Progenitor cell of endocrine pancreas (in vitro differentiated cells): ENCODE data around the gene SLC13A1. TPM values are rescaled to one million over a fixed set of nuclear protein-coding genes. Genes with fewer than 3 reads are reported as not detected.

Source experiments
- DNase-seq: peaks from one replicate; pipeline ENCODE4 v3.0.0; 2021; ENCODE audit warnings: low spot score; ENCODE audit not compliant: unreplicated experiment
- H3K27ac Mint-ChIP-seq: 2 replicates; pipeline ENCODE4 v1.8.0; 2021; ENCODE audit warnings: mild to moderate bottlenecking, moderate library complexity, mixed read lengths
- H3K27me3 Mint-ChIP-seq: 2 replicates; pipeline ENCODE4 v1.8.0; 2021; ENCODE audit warnings: mixed read lengths
- H3K36me3 Mint-ChIP-seq: 2 replicates; pipeline ENCODE4 v1.8.0; 2022; ENCODE audit warnings: mixed read lengths; ENCODE audit not compliant: insufficient read depth
- H3K4me1 Mint-ChIP-seq: 2 replicates; pipeline ENCODE4 v1.8.0; 2021; ENCODE audit warnings: low read depth, mixed read lengths
- H3K4me3 Mint-ChIP-seq: 2 replicates; pipeline ENCODE4 v1.8.0; 2021; ENCODE audit warnings: low read depth, mild to moderate bottlenecking, moderate library complexity, mixed read lengths
- H3K9me3 Mint-ChIP-seq: 2 replicates; pipeline ENCODE4 v1.8.0; 2021; ENCODE audit warnings: low read depth, mixed read lengths
- total RNA-seq: library from RNA; stranded (reverse); gene quantifications from 2 replicates; pipeline ENCODE4 v1.2.1, GENCODE V29; 2021
- TF ChIP-seq, protein P1 (sequence below): fragments of 200-600 bp; sonication (generic); IDR thresholded peaks from one replicate; pipeline ENCODE4 v1.5.0; 2021; ENCODE audit warnings: antibody characterized with exemption, mild to moderate bottlenecking; ENCODE audit not compliant: unreplicated experiment

Gene SLC13A1
- total RNA-seq, 1 donor from 2014 or later = not detected

DNA sequence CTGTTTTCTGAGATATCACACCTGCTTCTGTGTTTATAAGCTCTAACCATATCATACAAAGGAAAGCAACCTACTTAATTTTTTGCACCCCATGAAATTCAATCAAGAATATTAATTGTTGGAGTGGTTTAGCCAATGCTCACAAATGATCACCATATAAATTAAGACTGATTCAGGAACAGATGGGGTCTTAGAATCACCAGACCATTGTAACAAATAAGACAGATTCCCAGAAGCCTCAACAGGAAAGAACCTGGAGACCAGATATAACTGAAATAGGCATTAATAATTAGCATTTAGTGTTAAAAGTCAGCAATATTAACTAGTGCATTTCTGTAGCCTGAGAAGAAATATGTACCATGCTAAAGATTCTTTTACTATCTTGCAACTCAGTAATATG lies 73.6 kb downstream of the SLC13A1 start:
- Mint-ChIP-seq H3K36me3 (no peaks in the 10 kb centered on the region), H3K9me3 (no peaks in the 10 kb centered on the region), H3K4me1 (peaks cover 8% of the 10 kb centered on the region), H3K27me3 (no peaks in the 10 kb centered on the region), H3K27ac (no peak overlapping the region), H3K4me3 (no peak overlapping the region)
- no peak for DNase-seq
- TF ChIP-seq, protein P1, sequence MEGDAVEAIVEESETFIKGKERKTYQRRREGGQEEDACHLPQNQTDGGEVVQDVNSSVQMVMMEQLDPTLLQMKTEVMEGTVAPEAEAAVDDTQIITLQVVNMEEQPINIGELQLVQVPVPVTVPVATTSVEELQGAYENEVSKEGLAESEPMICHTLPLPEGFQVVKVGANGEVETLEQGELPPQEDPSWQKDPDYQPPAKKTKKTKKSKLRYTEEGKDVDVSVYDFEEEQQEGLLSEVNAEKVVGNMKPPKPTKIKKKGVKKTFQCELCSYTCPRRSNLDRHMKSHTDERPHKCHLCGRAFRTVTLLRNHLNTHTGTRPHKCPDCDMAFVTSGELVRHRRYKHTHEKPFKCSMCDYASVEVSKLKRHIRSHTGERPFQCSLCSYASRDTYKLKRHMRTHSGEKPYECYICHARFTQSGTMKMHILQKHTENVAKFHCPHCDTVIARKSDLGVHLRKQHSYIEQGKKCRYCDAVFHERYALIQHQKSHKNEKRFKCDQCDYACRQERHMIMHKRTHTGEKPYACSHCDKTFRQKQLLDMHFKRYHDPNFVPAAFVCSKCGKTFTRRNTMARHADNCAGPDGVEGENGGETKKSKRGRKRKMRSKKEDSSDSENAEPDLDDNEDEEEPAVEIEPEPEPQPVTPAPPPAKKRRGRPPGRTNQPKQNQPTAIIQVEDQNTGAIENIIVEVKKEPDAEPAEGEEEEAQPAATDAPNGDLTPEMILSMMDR = no peak

DNA sequence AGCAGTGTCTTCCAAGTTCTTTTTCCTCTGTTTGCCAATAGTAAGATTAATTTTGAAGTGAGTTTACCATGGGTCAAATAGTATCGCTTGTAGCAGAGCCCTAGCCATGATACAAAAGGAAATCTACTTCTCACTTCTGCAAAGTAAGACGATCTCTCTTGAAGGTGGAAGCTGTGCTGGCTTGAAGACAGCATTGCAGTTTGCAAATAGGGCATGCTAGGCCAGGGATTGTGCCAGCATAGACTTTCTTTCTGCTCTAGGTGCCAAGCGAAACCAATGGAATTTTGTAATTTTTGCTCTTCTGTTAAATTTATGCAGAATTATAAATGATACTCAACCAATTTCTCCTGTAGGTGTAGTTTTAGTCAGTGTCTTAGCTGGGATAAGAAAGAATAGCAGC lies 74.5 kb downstream of the SLC13A1 start:
- Mint-ChIP-seq H3K27ac (no peak overlapping the region), H3K27me3 (no peaks in the 10 kb centered on the region), H3K9me3 (no peaks in the 10 kb centered on the region), H3K4me1 (peaks cover 8% of the 10 kb centered on the region), H3K4me3 (no peak overlapping the region), H3K36me3 (no peaks in the 10 kb centered on the region)
- no peak for DNase-seq
- TF ChIP-seq, protein P1 = no peak

DNA sequence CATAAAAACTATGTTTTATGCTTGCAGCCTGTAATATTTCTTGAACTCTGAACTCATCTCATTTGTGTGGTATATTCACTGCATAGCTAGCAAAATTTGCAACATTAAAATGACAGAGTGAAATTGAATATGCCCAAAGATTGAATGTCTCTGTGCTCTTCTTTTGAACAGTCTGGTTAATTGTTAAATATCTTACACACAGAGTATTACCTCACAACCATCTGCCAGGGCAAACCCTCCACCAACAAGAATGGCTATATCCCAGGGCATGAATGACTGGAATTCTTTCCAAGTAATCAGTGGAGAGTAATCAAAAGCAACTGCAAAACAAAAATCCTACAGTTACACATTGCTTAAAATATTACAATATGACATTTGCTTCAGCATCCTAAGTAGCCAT lies 76.9 kb downstream of the SLC13A1 start:
- Mint-ChIP-seq H3K9me3 (no peaks in the 10 kb centered on the region), H3K27me3 (no peaks in the 10 kb centered on the region), H3K27ac (no peak overlapping the region), H3K36me3 (no peaks in the 10 kb centered on the region), H3K4me1 (no peaks in the 10 kb centered on the region), H3K4me3 (no peak overlapping the region)
- TF ChIP-seq, protein P1 = no peak
- DNase-seq = no peak

DNA sequence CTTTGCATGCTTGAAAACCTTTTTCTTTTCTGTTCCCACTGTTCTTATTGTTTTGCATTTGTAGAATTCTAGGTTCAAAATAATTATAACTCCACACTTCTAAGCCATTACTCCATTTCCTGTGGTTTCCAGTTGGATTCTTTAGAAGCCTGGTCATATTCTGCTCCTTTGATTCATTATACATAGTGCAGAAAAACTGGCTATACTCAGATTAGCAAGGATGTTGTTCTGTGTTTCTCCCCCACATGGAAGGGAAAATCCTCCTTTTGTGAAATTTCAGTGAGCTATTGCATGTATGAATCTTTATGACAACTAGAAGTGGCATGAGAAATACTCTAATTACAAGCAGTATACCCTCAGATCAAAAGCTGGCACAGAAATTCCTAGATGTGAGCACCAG lies 79.5 kb downstream of the SLC13A1 start:
- Mint-ChIP-seq H3K9me3 (no peaks in the 10 kb centered on the region), H3K36me3 (no peaks in the 10 kb centered on the region), H3K27ac (no peak overlapping the region), H3K4me1 (peaks cover 4% of the 10 kb centered on the region), H3K27me3 (no peaks in the 10 kb centered on the region), H3K4me3 (no peak overlapping the region)
- TF ChIP-seq, protein P1 = no peak
- DNase-seq = no peak

DNA sequence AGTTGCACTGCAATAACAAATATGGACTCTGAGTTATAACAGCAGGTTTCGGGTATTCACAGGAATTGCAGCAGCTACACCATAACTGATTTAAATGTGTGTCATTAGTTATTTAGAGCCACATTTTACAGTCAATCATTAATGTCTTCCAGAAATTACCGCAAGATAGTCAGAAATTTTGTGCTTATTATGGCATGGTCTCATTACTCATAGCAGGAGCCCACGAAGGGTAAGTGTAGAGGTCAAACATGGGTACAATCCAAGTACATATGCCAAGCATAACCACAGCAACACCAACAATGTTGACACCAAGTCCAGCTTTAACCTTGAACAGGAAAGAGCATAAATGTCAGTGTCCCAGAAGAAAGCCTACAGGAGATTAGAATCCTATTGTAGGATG lies 84.4 kb downstream of the SLC13A1 start:
- H3K27me3 Mint-ChIP-seq = no peaks in the 10 kb centered on the region
- no peak for DNase-seq
- H3K4me3 Mint-ChIP-seq = no peak overlapping the region
- H3K36me3 Mint-ChIP-seq = no peaks in the 10 kb centered on the region
- no peak overlapping the region for H3K27ac Mint-ChIP-seq
- H3K9me3 Mint-ChIP-seq = no peaks in the 10 kb centered on the region
- TF ChIP-seq, protein P1 = no peak
- H3K4me1 Mint-ChIP-seq = peaks cover 4% of the 10 kb centered on the region
